GM18520 (cell line): ENCODE measurements around the gene NR2F1-AS1.
"Not testable (repeated sequence)": the region's sequence is repeated elsewhere in the genome, so short reads cannot be mapped to it uniquely, and the experiment has no call there.

ENCODE experiments used
- ATAC-seq: cut with Tn5 transposase; IDR thresholded peaks from one replicate; pipeline ENCODE4 v1.9.1; 2021; ENCODE audit not compliant: unreplicated experiment

Gene NR2F1-AS1

GRCh38 chr5:93577854-93578812, 2.9 kb downstream of the NR2F1-AS1 start:
- ATAC-seq: no peak

GRCh38 chr5:93576994-93577853, 3.8 kb downstream of the NR2F1-AS1 start:
- no peak for ATAC-seq

GRCh38 chr5:93575461-93576414, 5.3 kb downstream of the NR2F1-AS1 start:
- no peak for ATAC-seq

- no peak for ATAC-seq
Observed at GRCh38 chr5:93574491-93575305, 6.3 kb downstream of the NR2F1-AS1 start.

- ATAC-seq: no peak
Observed at GRCh38 chr5:93573354-93574351, 7.4 kb downstream of the NR2F1-AS1 start.

GRCh38 chr5:93572608-93573353, 8.2 kb downstream of the NR2F1-AS1 start:
- no peak for ATAC-seq

GRCh38 chr5:93572101-93572607, 8.9 kb downstream of the NR2F1-AS1 start:
- no peak for ATAC-seq

GRCh38 chr5:93571114-93571949, 9.7 kb downstream of the NR2F1-AS1 start:
- ATAC-seq: no peak

GRCh38 chr5:93570294-93571113, 10.5 kb downstream of the NR2F1-AS1 start:
- no peak for ATAC-seq

- no peak for ATAC-seq
Observed at GRCh38 chr5:93569300-93570160, 11.5 kb downstream of the NR2F1-AS1 start.

- no peak for ATAC-seq
Observed at GRCh38 chr5:93567424-93567823, 13.6 kb downstream of the NR2F1-AS1 start.

- no peak for ATAC-seq
Observed at GRCh38 chr5:93566091-93566490, 14.9 kb downstream of the NR2F1-AS1 start.

- no peak for ATAC-seq
Observed at GRCh38 chr5:93557021-93557604, 23.9 kb downstream of the NR2F1-AS1 start.

GRCh38 chr5:93549594-93549993, 31.4 kb downstream of the NR2F1-AS1 start:
- not testable (repeated sequence) for ATAC-seq

GRCh38 chr5:93545872-93546271, 35.1 kb downstream of the NR2F1-AS1 start:
- no peak for ATAC-seq
